Heart left ventricle (tissue), 13 donors: ENCODE measurements around the gene SPSB4.

Experiments
- CTCF ChIP-seq, 12 donors: fragments of 200-600 bp; sonication (generic) in 4 of 12; IDR thresholded peaks; one replicate each; pipeline versions ENCODE4 v1.5.0 to v1.8.0; 2018 to 2022; ENCODE audit warnings: antibody characterized with exemption in 12 of 12, mild to moderate bottlenecking in 5 of 12
- POLR2A ChIP-seq, 2 donors: fragments of 450-650 bp; IDR thresholded peaks; one replicate each; pipeline ENCODE4 v1.6.1; 2017; ENCODE audit warnings: antibody characterized with exemption in 2 of 2, mild to moderate bottlenecking in 2 of 2, moderate library complexity in 2 of 2
- donor health status: ischemic (EF 13 %, LVEDD 7.1; RV severe dilation, severe dysfunction).
- donor health status: DM: no; HTN: yes; CAD: no.
- donor health status: DM: no; HTN: no; CAD: no.
- donor health status: ischemic (EF 25% LVEDD 6.9; RV normal size, moderate dysfunction).
- donor health status: ischemic (EF 25% LVEDD 5.7; RV mildly dilated, moderate dysfunction).
- donor health status: ischemic (EF 35%, LVEDD 5.7; RV mildly dilated, moderate dysfunction).
- donor health status: nonischemic (EF 11% LVEDD 7.7; RV severe dilation, severe dysfunction).
- donor health status: DM: yes; HTN: yes; CAD: no.
- donor health status: PGD.
- donor health status: ischemic (EF 29% LVEDD 5.4; RV normal size, mild dysfunction).
- donor health status: nonischemic (EF 23%, LVEDD 6.1; RV moderate dilation, normal function).

GRCh38 chr3:141060327-141060726, 9.2 kb downstream of the SPSB4 start:
- TF ChIP-seq CTCF (IDR thresholded peaks at IDR 0.05) (no peak), POLR2A (IDR thresholded peaks at IDR 0.05) (no peak)
